ENCODE data around the gene FGF14.

The FGF14 gene

GRCh38 chr13:102275969-102276368, 125.9 kb downstream of the FGF14 start:
- Histone ChIP-seq H3K27me3 (replicated peaks; ENCODE audit: control insufficient read depth, insufficient read depth, low read length) (no peaks in the 10 kb centered on the region), H3K4me3 (replicated peaks; ENCODE audit: low read depth, low read length) (no peak overlapping the region), H3K36me3 (ENCODE audit: control insufficient read depth, insufficient read depth, low read length) (no peaks in the 10 kb centered on the region)
- no peak for TF ChIP-seq CTCF (IDR thresholded peaks at IDR 0.05; ENCODE audit: insufficient read depth, low read length, poor library complexity, severe bottlenecking)
- no peak for DNase-seq (ENCODE audit: extremely low read depth, insufficient read length)

GRCh38 chr13:102273111-102273510, 128.7 kb downstream of the FGF14 start:
- TF ChIP-seq CTCF (IDR thresholded peaks at IDR 0.05; ENCODE audit: insufficient read depth, low read length, poor library complexity, severe bottlenecking), result no peak

GRCh38 chr13:102267191-102267590, 134.7 kb downstream of the FGF14 start:
- TF ChIP-seq CTCF (IDR thresholded peaks at IDR 0.05; ENCODE audit: insufficient read depth, low read length, poor library complexity, severe bottlenecking), result no peak
- DNase-seq (ENCODE audit: extremely low read depth, insufficient read length), result no peak
- Histone ChIP-seq H3K4me3 (replicated peaks; ENCODE audit: low read depth, low read length) (no peak overlapping the region), H3K36me3 (ENCODE audit: control insufficient read depth, insufficient read depth, low read length) (no peaks in the 10 kb centered on the region), H3K27me3 (replicated peaks; ENCODE audit: control insufficient read depth, insufficient read depth, low read length) (no peaks in the 10 kb centered on the region)

More at GRCh38 chr13:102273111-102273510, 128.7 kb downstream of the FGF14 start:
- H3K4me3 ChIP-seq (replicated peaks; ENCODE audit: low read depth, low read length), result no peak overlapping the region
- DNase-seq (ENCODE audit: extremely low read depth, insufficient read length), result no peak
- no peaks in the 10 kb centered on the region for H3K36me3 ChIP-seq (ENCODE audit: control insufficient read depth, insufficient read depth, low read length)
- H3K27me3 ChIP-seq (replicated peaks; ENCODE audit: control insufficient read depth, insufficient read depth, low read length), result no peaks in the 10 kb centered on the region

- no peak for DNase-seq (ENCODE audit: extremely low read depth, insufficient read length)
Measured at GRCh38 chr13:102261809-102262208, 140.0 kb downstream of the FGF14 start.

GRCh38 chr13:102261316-102261715, 140.5 kb downstream of the FGF14 start:
- no peak for DNase-seq (ENCODE audit: extremely low read depth, insufficient read length)
- Histone ChIP-seq H3K36me3 (ENCODE audit: control insufficient read depth, insufficient read depth, low read length) (no peaks in the 10 kb centered on the region), H3K4me3 (replicated peaks; ENCODE audit: low read depth, low read length) (no peak overlapping the region), H3K27me3 (replicated peaks; ENCODE audit: control insufficient read depth, insufficient read depth, low read length) (no peaks in the 10 kb centered on the region)
- no peak for TF ChIP-seq CTCF (IDR thresholded peaks at IDR 0.05; ENCODE audit: insufficient read depth, low read length, poor library complexity, severe bottlenecking)

More at GRCh38 chr13:102261809-102262208, 140.0 kb downstream of the FGF14 start:
- H3K27me3 ChIP-seq (replicated peaks; ENCODE audit: control insufficient read depth, insufficient read depth, low read length), result no peaks in the 10 kb centered on the region
- TF ChIP-seq CTCF (IDR thresholded peaks at IDR 0.05; ENCODE audit: insufficient read depth, low read length, poor library complexity, severe bottlenecking), result no peak
- H3K4me3 ChIP-seq (replicated peaks; ENCODE audit: low read depth, low read length), result no peak overlapping the region
- no peaks in the 10 kb centered on the region for H3K36me3 ChIP-seq (ENCODE audit: control insufficient read depth, insufficient read depth, low read length)

GRCh38 chr13:102260256-102260655, 141.6 kb downstream of the FGF14 start:
- Histone ChIP-seq H3K36me3 (ENCODE audit: control insufficient read depth, insufficient read depth, low read length) (no peaks in the 10 kb centered on the region), H3K4me3 (replicated peaks; ENCODE audit: low read depth, low read length) (no peak overlapping the region), H3K27me3 (replicated peaks; ENCODE audit: control insufficient read depth, insufficient read depth, low read length) (no peaks in the 10 kb centered on the region)
- no peak for DNase-seq (ENCODE audit: extremely low read depth, insufficient read length)
- TF ChIP-seq CTCF (IDR thresholded peaks at IDR 0.05; ENCODE audit: insufficient read depth, low read length, poor library complexity, severe bottlenecking), result no peak
